SK-N-SH (cell line): ENCODE data around the gene PLGRKT. TPM values are rescaled to one million over a fixed set of nuclear protein-coding genes. Genes with fewer than 3 reads are reported as not detected.
"Not testable (repeated sequence)": the region's sequence is repeated elsewhere in the genome, so short reads cannot be mapped to it uniquely, and the experiment has no call there.

ENCODE experiments used
- CTCF ChIA-PET: fragments of 300-600, 350-600 bp; formaldehyde crosslinking; extraction: SDS; loops from one replicate; lab custom pipeline; 2021; lab: Yijun Ruan, JAX
- POLR2A ChIA-PET: fragments of 350-600 bp; sonication (Branson Sonifier 250); formaldehyde crosslinking; extraction: SDS; loops from one replicate; lab custom pipeline; 2020; ENCODE audit warnings: antibody characterized with exemption, inconsistent platforms; lab: Yijun Ruan, JAX
- DNase-seq: peaks from one replicate; pipeline ENCODE4 v3.0.0; 2012
- H2AFZ ChIP-seq: fragments of 200-600 bp; sonication (generic); 2 replicates; pipeline ENCODE4 v1.8.1; 2016; ENCODE audit warnings: antibody characterized with exemption, mild to moderate bottlenecking, low read depth
- H3F3A ChIP-seq: fragments of 200-600 bp; sonication (generic); replicated peaks from 2 replicates; pipeline ENCODE3; 2016; ENCODE audit warnings: antibody characterized with exemption, mild to moderate bottlenecking; ENCODE audit not compliant: insufficient read depth
- H3K27ac ChIP-seq, 2 experiments: fragments of 200-500 bp in 1 of 2; fragments of 200-600 bp in 1 of 2; sonication (Bioruptor generic) in 1 of 2; sonication (generic), shearing (Covaris generic) in 1 of 2; 2 replicates each; pipeline versions ENCODE4 v1.5.1 to v1.6.1; 2014 to 2016; ENCODE audit warnings: low read depth in 2 of 2, inconsistent platforms in 1 of 2, low read length in 1 of 2, mild to moderate bottlenecking in 1 of 2, mixed read lengths in 1 of 2
- H3K27me3 ChIP-seq: fragments of 200-600 bp; sonication (generic), shearing (Covaris generic); 2 replicates; pipeline ENCODE4 v1.6.1; 2016; ENCODE audit warnings: mixed run types; ENCODE audit not compliant: insufficient read depth
- H3K36me3 ChIP-seq, 2 experiments: fragments of 200-500 bp in 1 of 2; fragments of 200-600 bp in 1 of 2; sonication (Bioruptor generic) in 1 of 2; sonication (generic) in 1 of 2; replicated peaks in 1 of 2; 2 replicates each; pipeline versions ENCODE3 to v1.5.1; 2014 to 2016; ENCODE audit warnings: low read length in 1 of 2, mild to moderate bottlenecking in 1 of 2; ENCODE audit not compliant: insufficient read depth in 2 of 2, control insufficient read depth in 1 of 2
- H3K4me1 ChIP-seq, 2 experiments: fragments of 200-500 bp in 1 of 2; fragments of 200-600 bp in 1 of 2; sonication (Bioruptor generic) in 1 of 2; sonication (generic), shearing (Covaris generic) in 1 of 2; 2 replicates each; pipeline versions ENCODE4 v1.5.1 to v1.6.1; 2014 to 2016; ENCODE audit warnings: low read depth in 1 of 2, low read length in 1 of 2, mixed run types in 1 of 2; ENCODE audit not compliant: insufficient read depth in 2 of 2, control insufficient read depth in 1 of 2
- H3K4me2 ChIP-seq: fragments of 200-600 bp; sonication (generic), shearing (Covaris generic); 2 replicates; pipeline ENCODE4 v1.6.1; 2017; ENCODE audit warnings: mixed run types
- H3K4me3 ChIP-seq, 2 experiments: fragments of 200-500 bp in 1 of 2; fragments of 200-600 bp in 1 of 2; sonication (Bioruptor generic) in 1 of 2; sonication (generic), shearing (Covaris generic) in 1 of 2; 2 replicates each; pipeline versions ENCODE4 v1.5.1 to v1.8.1; 2014 to 2016; ENCODE audit warnings: low read depth in 2 of 2, inconsistent platforms in 1 of 2, low read length in 1 of 2, mild to moderate bottlenecking in 1 of 2, mixed read lengths in 1 of 2, moderate library complexity in 1 of 2
- H3K79me2 ChIP-seq: fragments of 200-600 bp; sonication (generic); 2 replicates; pipeline ENCODE4 v1.8.1; 2017; ENCODE audit warnings: mild to moderate bottlenecking; ENCODE audit not compliant: insufficient read depth
- H3K9ac ChIP-seq: fragments of 200-600 bp; sonication (generic); 2 replicates; pipeline ENCODE4 v1.6.1; 2017; ENCODE audit warnings: mixed run types
- H3K9me2 ChIP-seq: fragments of 200-600 bp; sonication (generic); 2 replicates; pipeline ENCODE4 v1.6.1; 2017; ENCODE audit warnings: mixed run types
- H3K9me3 ChIP-seq: fragments of 200-600 bp; sonication (generic); 2 replicates; pipeline ENCODE4 v1.6.1; 2017; ENCODE audit warnings: mixed run types, mild to moderate bottlenecking, moderate library complexity
- H4K20me1 ChIP-seq: fragments of 200-600 bp; sonication (generic); 2 replicates; pipeline ENCODE4 v1.6.1; 2017; ENCODE audit warnings: mild to moderate bottlenecking, mixed run types; ENCODE audit not compliant: insufficient read depth
- EZH2phosphoT487 ChIP-seq: fragments of 200-600 bp; sonication (generic); IDR thresholded peaks from 2 replicates; pipeline ENCODE4 v1.6.1; 2017; ENCODE audit warnings: low read depth, mixed run types, mild to moderate bottlenecking, antibody characterized with exemption, moderate library complexity, borderline replicate concordance
- FOXM1 ChIP-seq: IDR thresholded peaks from 2 replicates; pipeline ENCODE4 v1.4.0; 2012; ENCODE audit warnings: low read depth, mild to moderate bottlenecking
- JUND ChIP-seq: IDR thresholded peaks from 2 replicates; pipeline ENCODE4 v1.4.0; 2012
- MAX ChIP-seq: IDR thresholded peaks from 2 replicates; pipeline ENCODE4 v1.4.0; 2012; ENCODE audit warnings: low read depth
- MXI1 ChIP-seq: IDR thresholded peaks from 2 replicates; pipeline ENCODE4 v1.6.1; 2012; ENCODE audit warnings: mild to moderate bottlenecking, low read depth, low read length, improper control_type of control experiment
- RAD21 ChIP-seq: IDR thresholded peaks from 2 replicates; pipeline ENCODE4 v1.6.1; 2012; ENCODE audit warnings: mild to moderate bottlenecking, low read length
- RFX5 ChIP-seq: IDR thresholded peaks from 2 replicates; pipeline ENCODE4 v1.6.1; 2012; ENCODE audit warnings: mild to moderate bottlenecking, improper control_type of control experiment, low read length
- TEAD4 ChIP-seq: IDR thresholded peaks from 2 replicates; pipeline ENCODE4 v1.4.0; 2012; ENCODE audit warnings: mild to moderate bottlenecking, borderline replicate concordance; ENCODE audit not compliant: insufficient read depth
- WGBS: methylation state at CpG from one replicate; pipeline ENCODE4 v1.1.6; 2017; ENCODE audit warnings: low lambda C conversion rate; 5-methylcytosine and 5-hydroxymethylcytosine counted together
- polyA plus RNA-seq, 3 experiments: library from polyadenylated mRNA; depleted of rRNA; stranded (reverse); fragments of >200 nt; gene quantifications; 2 replicates each; pipeline ENCODE4 v1.2.3, GENCODE V29; 2012
- TF ChIP-seq, protein P1 (sequence below): IDR thresholded peaks from 2 replicates; pipeline ENCODE4; 2012
- TF ChIP-seq, protein P2 (sequence below): IDR thresholded peaks from 2 replicates; pipeline ENCODE4 v1.4.0; 2012; ENCODE audit warnings: low read depth, borderline replicate concordance

Gene PLGRKT
- polyA plus RNA-seq, 1 of the 3 experiments (the other 2 are of a cell fraction), result 11.4 TPM

- POLR2A ChIA-PET, result no interaction called here
- CTCF ChIA-PET, result interaction anchor here (0.7 kb wide), 1 partner anchor 260 kb away, joined by 3 read pairs; no protein-coding TSS in a partner anchor
- peaks cover 2 to 18% of the 10 kb centered on the region in 2 experiments; a peak in 3 of 4 replicates for H3K4me1 ChIP-seq
Measured at GRCh38 chr9:5445886-5446285, 8.2 kb upstream of the PLGRKT start.

GRCh38 chr9:5445096-5445495, 7.4 kb upstream of the PLGRKT start:
- Histone ChIP-seq H3F3A (peaks cover 34% of the 10 kb centered on the region), H3K4me1 (peaks cover 0 to 18% of the 10 kb centered on the region in 2 experiments; a peak in 2 of 4 replicates), H3K79me2 (peaks cover 12% of the 10 kb centered on the region; the same call in 1 of the 2 replicates)
- H3K27me3 ChIP-seq, H3K4me3 ChIP-seq, H3K9me2 ChIP-seq, H3K9me3 ChIP-seq, CTCF ChIA-PET, H2AFZ ChIP-seq, H4K20me1 ChIP-seq, H3K4me2 ChIP-seq, H3K36me3 ChIP-seq, POLR2A ChIA-PET, H3K27ac ChIP-seq, H3K9ac ChIP-seq, DNase-seq: not testable (repeated sequence)
- 84% methylated on average over 4 of the region's 4 CpGs for WGBS

More at GRCh38 chr9:5445886-5446285, 8.2 kb upstream of the PLGRKT start:
- H3K9ac ChIP-seq, result no peak overlapping the region
- H2AFZ ChIP-seq, result no peak overlapping the region
- H3K79me2 ChIP-seq, result peaks cover 20% of the 10 kb centered on the region
- H3K27ac ChIP-seq, result no peak overlapping the region
- H3F3A ChIP-seq, result peaks cover 34% of the 10 kb centered on the region
- no peak overlapping the region for H3K4me2 ChIP-seq
- H3K9me3 ChIP-seq, result no peaks in the 10 kb centered on the region
- no peak for TF ChIP-seq JUND
- no peak for TF ChIP-seq TEAD4
- TF ChIP-seq MXI1, result no peak
- no peak for TF ChIP-seq RFX5
- TF ChIP-seq, protein P1, sequence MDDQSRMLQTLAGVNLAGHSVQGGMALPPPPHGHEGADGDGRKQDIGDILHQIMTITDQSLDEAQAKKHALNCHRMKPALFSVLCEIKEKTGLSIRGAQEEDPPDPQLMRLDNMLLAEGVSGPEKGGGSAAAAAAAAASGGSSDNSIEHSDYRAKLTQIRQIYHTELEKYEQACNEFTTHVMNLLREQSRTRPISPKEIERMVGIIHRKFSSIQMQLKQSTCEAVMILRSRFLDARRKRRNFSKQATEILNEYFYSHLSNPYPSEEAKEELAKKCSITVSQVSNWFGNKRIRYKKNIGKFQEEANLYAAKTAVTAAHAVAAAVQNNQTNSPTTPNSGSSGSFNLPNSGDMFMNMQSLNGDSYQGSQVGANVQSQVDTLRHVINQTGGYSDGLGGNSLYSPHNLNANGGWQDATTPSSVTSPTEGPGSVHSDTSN, result no peak
- TF ChIP-seq EZH2phosphoT487, result no peak
- TF ChIP-seq RAD21, result no peak
- TF ChIP-seq FOXM1, result no peak
- no peak for TF ChIP-seq MAX
- TF ChIP-seq, protein P2, sequence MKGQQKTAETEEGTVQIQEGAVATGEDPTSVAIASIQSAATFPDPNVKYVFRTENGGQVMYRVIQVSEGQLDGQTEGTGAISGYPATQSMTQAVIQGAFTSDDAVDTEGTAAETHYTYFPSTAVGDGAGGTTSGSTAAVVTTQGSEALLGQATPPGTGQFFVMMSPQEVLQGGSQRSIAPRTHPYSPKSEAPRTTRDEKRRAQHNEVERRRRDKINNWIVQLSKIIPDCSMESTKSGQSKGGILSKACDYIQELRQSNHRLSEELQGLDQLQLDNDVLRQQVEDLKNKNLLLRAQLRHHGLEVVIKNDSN, result no peak
- no peaks in the 10 kb centered on the region for H4K20me1 ChIP-seq
- no peak for DNase-seq
- H3K9me2 ChIP-seq, result no peaks in the 10 kb centered on the region
- no peaks in the 10 kb centered on the region for H3K36me3 ChIP-seq
- H3K27me3 ChIP-seq, result no peaks in the 10 kb centered on the region
- no peak overlapping the region for H3K4me3 ChIP-seq
